HepG2 (cell line): Measurements from ENCODE around the gene LINGO1. TPM values are rescaled to one million over a fixed set of nuclear protein-coding genes. Genes with fewer than 3 reads are reported as not detected.

Experiments
- DRAP1 ChIP-seq: IDR thresholded peaks from 2 replicates; pipeline ENCODE4 v1.6.1; 2016; ENCODE audit warnings: missing genetic modification reagents, missing compliant biosample characterization
- EZH2 ChIP-seq: conservative IDR thresholded peaks from 2 replicates; pipeline ENCODE4 v1.6.1; 2012; ENCODE audit warnings: mild to moderate bottlenecking, low read depth, low read length, moderate library complexity
- FOXA3 ChIP-seq: IDR thresholded peaks from 2 replicates; pipeline ENCODE4 v1.6.1; 2016; ENCODE audit warnings: missing genetic modification reagents, missing compliant biosample characterization
- HBP1 ChIP-seq: IDR thresholded peaks from 2 replicates; pipeline ENCODE4 v1.6.1; 2016; ENCODE audit warnings: low read depth, control low read depth
- JDP2 ChIP-seq: sonication (generic); formaldehyde crosslinking; IDR thresholded peaks from 2 replicates; pipeline ENCODE4 v1.8.1; 2022; ENCODE audit warnings: missing genetic modification reagents, borderline replicate concordance
- PHB2 ChIP-seq: fragments of 450-650 bp; IDR thresholded peaks from 2 replicates; pipeline ENCODE4 v1.6.1; 2018; ENCODE audit not compliant: partially characterized antibody
- TFE3 ChIP-seq: IDR thresholded peaks from 2 replicates; pipeline ENCODE4 v1.6.1; 2016
- ZBTB49 ChIP-seq: sonication (generic); formaldehyde crosslinking; IDR thresholded peaks from 2 replicates; pipeline ENCODE4 v1.4.0; 2020; ENCODE audit warnings: missing genetic modification reagents, borderline replicate concordance
- ZNF234 ChIP-seq: sonication (generic); formaldehyde crosslinking; conservative IDR thresholded peaks from 2 replicates; pipeline ENCODE4 v1.5.1; 2020; ENCODE audit warnings: mild to moderate bottlenecking, missing genetic modification reagents
- ZNF670 ChIP-seq: sonication (generic); formaldehyde crosslinking; IDR thresholded peaks from 2 replicates; pipeline ENCODE4 v1.8.0; 2022; ENCODE audit warnings: mild to moderate bottlenecking, missing genetic modification reagents, borderline replicate concordance
- ZNF747 ChIP-seq: sonication (generic); formaldehyde crosslinking; IDR thresholded peaks from 2 replicates; pipeline ENCODE4 v1.8.1; 2023; ENCODE audit warnings: missing genetic modification reagents, mild to moderate bottlenecking, borderline replicate concordance
- ZNF784 ChIP-seq: sonication (generic); formaldehyde crosslinking; IDR thresholded peaks from 2 replicates; pipeline ENCODE4 v1.5.1; 2020; ENCODE audit warnings: missing genetic modification reagents, mild to moderate bottlenecking, borderline replicate concordance
- polyA plus RNA-seq, 8 experiments: library from polyadenylated mRNA; depleted of rRNA in 3 of 8; stranded (reverse) in 7 of 8; unstranded in 1 of 8; fragments of >200 nt; fragmentation: Illumina TruSeq in 4 of 8; extraction: Trizol in 4 of 8; gene quantifications; 2 replicates each; pipeline versions ENCODE4 v1.2.1 to v1.2.3, GENCODE V29; 2011 to 2016; ENCODE audit warnings: low read depth in 4 of 8, missing spikeins in 1 of 8, mixed read lengths in 1 of 8; ENCODE audit not compliant: insufficient read depth in 1 of 8
- total RNA-seq, 5 experiments: library from RNA; depleted of rRNA; stranded (reverse); fragments of >200 nt; fragmentation: Illumina TruSeq; extraction: Trizol; gene quantifications; 2 replicates each; pipeline ENCODE4 v1.2.3, GENCODE V29; 2016; ENCODE audit warnings: low read depth in 1 of 5

LINGO1 gene
- total and polyA plus RNA-seq, 2 of the 13 experiments (the other 11 are each of a cell fraction or from before 2014, with no cell fraction given), result 0.07 TPM; not detected in 1

- no peak for TF ChIP-seq ZBTB49 (CRISPR knock-in tag)
- no peak for TF ChIP-seq PHB2
- no peak for TF ChIP-seq HBP1 (CRISPR knock-in tag)
- TF ChIP-seq ZNF747 (CRISPR knock-in tag), result no peak
- no peak for TF ChIP-seq DRAP1 (CRISPR knock-in tag)
- no peak for TF ChIP-seq EZH2
- TF ChIP-seq FOXA3 (CRISPR knock-in tag), result no peak
- no peak for TF ChIP-seq ZNF784
- TF ChIP-seq JDP2 (CRISPR knock-in tag), result no peak
- TF ChIP-seq ZNF234 (CRISPR knock-in tag), result no peak
- no peak for TF ChIP-seq TFE3 (CRISPR knock-in tag)
- TF ChIP-seq ZNF670 (CRISPR knock-in tag), result no peak
Measured at GRCh38 chr15:77643764-77644163, 11.1 kb upstream of the LINGO1 start (continued).
